GM13977 (cell line): ENCODE results near the gene IRF2.
"Not testable (repeated sequence)": the region's sequence is repeated elsewhere in the genome, so short reads cannot be mapped to it uniquely, and the experiment has no call there.

ENCODE experiments used
- DNase-seq: peaks from one replicate; pipeline ENCODE4 v3.0.0; 2012; ENCODE audit warnings: low spot score
- CTCF ChIP-seq: IDR thresholded peaks from 2 replicates; pipeline ENCODE4 v1.5.1; 2012; ENCODE audit warnings: mild to moderate bottlenecking, control low read depth; ENCODE audit not compliant: insufficient read depth; ENCODE audit errors: extremely low read depth, missing control alignments
- in situ Hi-C: fragments of 300-500 bp; cut with MboI; formaldehyde crosslinking; loops from one replicate; pipeline ENCODE4 v1.12.0; 2022; ENCODE audit warnings: low sequenced_read_pairs, low pct_unique_long_range_greater_than_20kb, mixed read lengths, inconsistent platforms; ENCODE audit not compliant: unreplicated experiment

IRF2 gene

DNA sequence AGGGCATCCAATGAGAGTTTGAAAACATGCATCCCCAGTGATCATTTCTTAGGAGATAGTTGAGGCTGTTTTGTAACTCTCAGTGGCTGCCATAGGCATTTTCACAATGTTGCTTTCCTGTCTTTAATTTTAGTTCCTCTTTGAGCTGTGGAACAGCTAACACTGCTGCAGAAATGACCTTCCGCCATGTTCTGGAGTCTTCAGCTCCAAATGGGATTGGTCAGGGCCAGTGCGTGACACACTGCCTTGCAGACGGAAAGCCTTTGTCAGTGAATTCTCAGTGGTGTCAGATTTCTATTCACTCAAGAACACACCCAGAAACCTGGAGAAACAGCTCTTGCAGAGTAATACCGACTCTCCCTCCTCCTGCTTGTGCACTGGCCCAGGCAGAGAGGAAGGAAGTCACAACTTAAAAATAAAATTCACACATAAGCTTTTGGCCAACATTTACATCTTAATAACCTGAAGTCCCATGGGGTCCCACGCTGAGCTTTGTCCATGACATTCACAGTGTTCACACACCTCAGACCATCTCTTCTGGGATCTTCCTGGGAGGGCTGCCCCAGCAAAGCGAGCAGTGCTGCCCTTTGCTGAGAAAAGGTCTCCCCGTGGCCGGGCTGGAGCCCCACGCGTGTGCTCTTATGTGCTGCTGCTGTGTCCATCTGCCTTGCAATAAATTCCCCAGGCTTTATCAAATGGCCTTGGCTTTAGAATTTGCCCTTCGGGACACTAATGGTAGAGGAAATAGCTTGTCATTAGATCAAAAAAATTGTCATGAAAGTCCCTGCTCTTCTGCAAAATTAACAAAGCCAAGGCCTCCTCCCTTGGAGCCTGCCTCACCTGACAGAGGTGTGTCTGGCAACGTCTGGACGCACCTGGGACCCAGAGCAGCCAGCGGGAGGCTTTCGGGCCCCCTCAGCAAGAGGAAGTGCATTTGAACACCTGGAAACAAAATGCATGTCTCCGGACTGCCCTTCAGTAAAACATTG is 126.8 kb downstream of the IRF2 start:
- in situ Hi-C loops: no loop called here
- DNase-seq: peak; percentile 61
- TF ChIP-seq CTCF: no peak

DNA sequence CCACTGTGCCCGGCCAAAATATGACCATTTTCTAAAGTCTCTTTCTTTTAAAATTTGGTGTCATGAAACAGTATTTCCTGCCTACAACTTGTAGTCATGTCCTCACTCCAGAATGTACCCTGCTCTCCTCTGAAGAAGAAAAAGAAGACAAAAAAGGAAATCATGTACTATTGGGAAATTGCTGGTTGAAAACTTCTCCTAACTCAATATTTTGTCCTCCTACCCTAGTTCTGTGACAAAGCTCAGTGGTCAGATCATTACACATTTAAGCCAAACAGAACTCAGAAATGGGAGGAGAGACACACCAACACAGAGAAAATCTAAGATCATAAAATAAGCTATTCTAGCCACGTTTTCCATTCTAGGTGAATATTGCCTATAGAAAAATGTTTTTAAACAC is 127.7 kb downstream of the IRF2 start:
- in situ Hi-C loops: no loop called here
- TF ChIP-seq CTCF: no peak
- DNase-seq: no peak

- DNase-seq, in situ Hi-C loops: not testable (repeated sequence)
Observed at GRCh38 chr4:184346273-184346672, 128.1 kb downstream of the IRF2 start.

- no peak for TF ChIP-seq CTCF
- in situ Hi-C loops: no loop called here
- no peak for DNase-seq
Observed at GRCh38 chr4:184345573-184345922, 128.8 kb downstream of the IRF2 start.

GRCh38 chr4:184344899-184345572 is 129.3 kb downstream of the IRF2 start:
- in situ Hi-C loops: no loop called here
- no peak for TF ChIP-seq CTCF
- DNase-seq: no peak

DNA sequence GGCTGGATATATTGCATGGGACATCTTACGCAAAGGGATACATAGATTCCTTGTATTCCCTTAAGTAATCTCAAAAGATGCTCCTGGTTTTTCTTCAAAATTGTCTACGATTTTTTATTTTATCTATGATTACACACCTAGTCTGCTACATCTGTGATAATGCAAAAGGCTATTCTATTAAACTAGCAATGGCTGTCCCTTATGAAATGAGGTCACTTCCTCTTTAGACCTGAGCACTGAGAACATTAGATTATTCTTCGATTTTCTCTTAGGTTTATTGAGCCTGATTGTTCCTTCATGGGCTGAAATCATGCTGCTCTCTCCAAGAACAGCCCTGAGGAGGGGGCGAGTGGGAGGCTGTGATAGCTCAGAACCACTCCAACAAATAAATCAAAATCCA is 129.9 kb downstream of the IRF2 start:
- TF ChIP-seq CTCF: no peak
- in situ Hi-C loops: no loop called here
- no peak for DNase-seq
